Measurements from ENCODE around the gene PAQR3.

DNA sequence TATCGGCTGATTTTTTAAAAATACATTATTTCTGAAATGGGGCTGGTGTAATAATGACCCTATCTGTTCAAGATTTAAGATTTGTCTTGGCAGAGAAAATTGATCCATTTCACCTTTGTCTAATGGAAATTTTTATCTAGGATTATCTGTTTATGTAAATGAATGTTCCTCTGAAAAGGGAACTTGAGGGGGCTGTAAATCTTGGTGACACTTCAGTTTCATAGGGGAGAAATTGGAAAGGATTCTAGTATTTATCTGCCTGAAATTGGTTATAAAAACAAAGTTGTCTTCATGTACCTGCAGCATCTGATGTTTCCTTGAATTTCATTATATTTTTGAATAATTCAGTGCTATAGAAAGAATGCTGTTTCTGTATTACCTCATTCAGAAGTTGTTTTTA is 48.4 kb upstream of the PAQR3 start:
- no peak for TF ChIP-seq CEBPB (IDR thresholded peaks at IDR 0.05; ENCODE audit: low read depth, low read length)
- TF ChIP-seq POLR2A (IDR thresholded peaks at IDR 0.05; ENCODE audit: low read depth, low read length): no peak
- TF ChIP-seq MXI1 (IDR thresholded peaks at IDR 0.05; ENCODE audit: borderline replicate concordance, low read depth, low read length): no peak
- TF ChIP-seq, protein P1, sequence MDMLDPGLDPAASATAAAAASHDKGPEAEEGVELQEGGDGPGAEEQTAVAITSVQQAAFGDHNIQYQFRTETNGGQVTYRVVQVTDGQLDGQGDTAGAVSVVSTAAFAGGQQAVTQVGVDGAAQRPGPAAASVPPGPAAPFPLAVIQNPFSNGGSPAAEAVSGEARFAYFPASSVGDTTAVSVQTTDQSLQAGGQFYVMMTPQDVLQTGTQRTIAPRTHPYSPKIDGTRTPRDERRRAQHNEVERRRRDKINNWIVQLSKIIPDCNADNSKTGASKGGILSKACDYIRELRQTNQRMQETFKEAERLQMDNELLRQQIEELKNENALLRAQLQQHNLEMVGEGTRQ (IDR thresholded peaks at IDR 0.05; ENCODE audit: low read depth, low read length): no peak
- no peak for TF ChIP-seq CHD1 (IDR thresholded peaks at IDR 0.05; ENCODE audit: low read depth, low read length)
- TF ChIP-seq, protein P2, sequence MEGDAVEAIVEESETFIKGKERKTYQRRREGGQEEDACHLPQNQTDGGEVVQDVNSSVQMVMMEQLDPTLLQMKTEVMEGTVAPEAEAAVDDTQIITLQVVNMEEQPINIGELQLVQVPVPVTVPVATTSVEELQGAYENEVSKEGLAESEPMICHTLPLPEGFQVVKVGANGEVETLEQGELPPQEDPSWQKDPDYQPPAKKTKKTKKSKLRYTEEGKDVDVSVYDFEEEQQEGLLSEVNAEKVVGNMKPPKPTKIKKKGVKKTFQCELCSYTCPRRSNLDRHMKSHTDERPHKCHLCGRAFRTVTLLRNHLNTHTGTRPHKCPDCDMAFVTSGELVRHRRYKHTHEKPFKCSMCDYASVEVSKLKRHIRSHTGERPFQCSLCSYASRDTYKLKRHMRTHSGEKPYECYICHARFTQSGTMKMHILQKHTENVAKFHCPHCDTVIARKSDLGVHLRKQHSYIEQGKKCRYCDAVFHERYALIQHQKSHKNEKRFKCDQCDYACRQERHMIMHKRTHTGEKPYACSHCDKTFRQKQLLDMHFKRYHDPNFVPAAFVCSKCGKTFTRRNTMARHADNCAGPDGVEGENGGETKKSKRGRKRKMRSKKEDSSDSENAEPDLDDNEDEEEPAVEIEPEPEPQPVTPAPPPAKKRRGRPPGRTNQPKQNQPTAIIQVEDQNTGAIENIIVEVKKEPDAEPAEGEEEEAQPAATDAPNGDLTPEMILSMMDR (conservative IDR thresholded peaks at IDR 0.05; ENCODE audit: low read depth, low read length): no peak
- TF ChIP-seq, protein P3, sequence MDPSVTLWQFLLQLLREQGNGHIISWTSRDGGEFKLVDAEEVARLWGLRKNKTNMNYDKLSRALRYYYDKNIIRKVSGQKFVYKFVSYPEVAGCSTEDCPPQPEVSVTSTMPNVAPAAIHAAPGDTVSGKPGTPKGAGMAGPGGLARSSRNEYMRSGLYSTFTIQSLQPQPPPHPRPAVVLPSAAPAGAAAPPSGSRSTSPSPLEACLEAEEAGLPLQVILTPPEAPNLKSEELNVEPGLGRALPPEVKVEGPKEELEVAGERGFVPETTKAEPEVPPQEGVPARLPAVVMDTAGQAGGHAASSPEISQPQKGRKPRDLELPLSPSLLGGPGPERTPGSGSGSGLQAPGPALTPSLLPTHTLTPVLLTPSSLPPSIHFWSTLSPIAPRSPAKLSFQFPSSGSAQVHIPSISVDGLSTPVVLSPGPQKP (IDR thresholded peaks at IDR 0.05; ENCODE audit: borderline replicate concordance, low read depth, low read length): no peak
- TF ChIP-seq MAZ (IDR thresholded peaks at IDR 0.05; ENCODE audit: borderline replicate concordance, low read depth, low read length): no peak
- TF ChIP-seq MAFK (IDR thresholded peaks at IDR 0.05; ENCODE audit: low read depth, low read length): no peak
- no peak for TF ChIP-seq RAD21 (IDR thresholded peaks at IDR 0.05; ENCODE audit: low read length)
- no peak for TF ChIP-seq RCOR1 (IDR thresholded peaks at IDR 0.05; ENCODE audit: insufficient replicate concordance, low read length)
- TF ChIP-seq BHLHE40 (IDR thresholded peaks at IDR 0.05; ENCODE audit: low read depth, low read length): no peak
- TF ChIP-seq SMC3 (IDR thresholded peaks at IDR 0.05; ENCODE audit: low read depth, low read length): no peak
- TF ChIP-seq NFE2L2 (IDR thresholded peaks at IDR 0.05; ENCODE audit: low read depth, low read length): no peak

All from IMR-90 (cell line).